Measurements from ENCODE around the gene LDAF1. TPM values are rescaled to one million over a fixed set of nuclear protein-coding genes. Genes with fewer than 3 reads are reported as not detected.
"Not testable (repeated sequence)": the region's sequence is repeated elsewhere in the genome, so short reads cannot be mapped to it uniquely, and the experiment has no call there.

Gene LDAF1
- total RNA-seq, 1 donor from 2014 or later, result 29.7 TPM

- intact Hi-C loops (cut with DNase I), result loop anchor here (10.0 kb wide), 1 partner anchor 108 kb away; no protein-coding TSS in a partner anchor
- ATAC-seq, result no peak
- no peak for DNase-seq (ENCODE audit: low spot score)
Observed at GRCh38 chr16:21186326-21186691, 27.8 kb downstream of the LDAF1 start.

DNA sequence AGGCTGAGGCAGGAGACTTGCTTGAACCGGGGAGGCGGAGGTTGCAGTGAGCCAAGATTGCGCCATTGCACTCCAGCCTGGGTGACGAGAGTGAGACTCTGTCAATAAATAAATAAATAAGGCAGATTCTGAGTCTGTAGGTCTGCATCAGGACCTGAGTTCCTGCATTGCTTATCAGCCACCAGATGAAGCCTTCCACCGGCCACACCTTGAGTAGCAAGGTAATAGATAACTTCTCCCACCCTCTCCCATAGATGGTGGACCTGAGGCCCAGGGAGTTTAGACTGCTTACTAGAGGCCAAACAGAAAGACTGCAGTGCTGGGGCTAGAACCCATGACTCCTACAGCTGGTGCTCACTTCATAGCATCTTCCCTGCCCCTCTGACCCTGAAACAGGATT is 30.8 kb downstream of the LDAF1 start:
- intact Hi-C loops (cut with DNase I), result loop anchor here (10.0 kb wide), 1 partner anchor 105 kb away; no protein-coding TSS in a partner anchor
- DNase-seq (ENCODE audit: low spot score) (no peak), ATAC-seq (no peak)

DNA sequence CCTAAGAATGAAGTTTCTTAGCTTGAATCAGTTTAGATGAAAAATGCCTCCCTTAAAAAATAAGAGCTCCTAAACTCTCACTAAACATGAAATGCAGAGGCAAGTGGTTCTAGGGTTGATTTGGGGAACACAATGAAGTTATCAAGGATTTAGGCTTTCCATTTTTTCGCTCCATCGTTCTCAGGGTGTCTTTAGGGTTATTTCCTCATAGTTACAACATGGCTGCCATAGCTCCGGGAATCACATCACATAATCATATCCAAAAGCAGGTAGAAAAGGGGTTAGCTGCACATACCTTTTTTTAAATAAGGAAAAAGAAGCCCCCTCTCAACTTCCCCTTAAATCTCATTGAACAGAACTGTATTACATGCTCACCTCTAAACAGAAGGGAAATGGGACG is 31.5 kb downstream of the LDAF1 start:
- intact Hi-C loops (cut with DNase I), result no loop called here
- DNase-seq (ENCODE audit: low spot score) (no peak), ATAC-seq (no peak)

DNA sequence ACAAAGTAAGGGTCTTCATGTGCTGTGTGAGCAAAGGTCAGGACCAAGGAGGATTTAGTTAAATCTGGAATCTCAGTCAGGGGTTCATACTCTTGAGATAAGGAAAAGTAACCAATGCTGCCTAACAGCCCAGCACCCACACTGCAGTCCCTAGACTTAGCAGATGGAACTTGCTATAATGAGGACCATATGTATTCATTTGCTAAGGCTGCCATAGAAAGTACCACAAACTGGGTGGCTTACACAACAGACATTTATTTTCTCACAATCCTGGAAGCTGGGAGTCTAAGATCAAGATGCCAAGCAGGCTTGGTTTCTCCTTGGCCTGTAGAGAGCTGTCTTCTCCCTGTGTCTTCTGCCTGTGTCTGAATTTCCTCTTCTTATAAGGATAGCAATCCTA is 32.1 kb downstream of the LDAF1 start:
- intact Hi-C loops (cut with DNase I), result no loop called here
- DNase-seq (ENCODE audit: low spot score) (no peak), ATAC-seq (no peak)

- ATAC-seq, result no peak
- DNase-seq (ENCODE audit: low spot score), result no peak
- intact Hi-C loops (cut with DNase I), result no loop called here
Observed at GRCh38 chr16:21192991-21193390, 34.5 kb downstream of the LDAF1 start.

DNA sequence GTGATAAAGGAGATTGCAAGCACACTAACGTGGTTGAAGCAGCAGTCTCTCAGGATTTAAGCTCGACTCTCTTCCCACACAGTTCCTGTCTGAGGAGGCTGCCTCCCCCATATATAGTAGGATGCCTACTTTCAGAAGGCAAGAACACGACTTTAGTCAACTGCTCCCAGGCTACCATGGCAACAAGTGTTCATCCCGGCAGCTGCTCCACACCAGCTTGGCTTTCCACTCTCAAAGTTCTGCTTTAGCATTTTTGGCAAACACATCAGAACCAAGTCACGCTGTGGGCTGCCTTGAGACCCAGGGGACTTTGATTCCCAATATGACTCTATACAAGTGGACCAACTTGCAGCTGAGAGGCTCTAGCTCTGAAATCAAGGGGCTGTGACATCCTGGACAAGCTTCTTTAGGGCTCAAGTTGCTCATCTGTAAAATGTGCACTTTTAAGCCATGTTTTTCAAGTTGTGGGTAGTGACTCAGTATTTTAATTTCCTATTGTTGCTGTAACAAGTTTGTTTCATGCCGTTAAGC is 36.4 kb downstream of the LDAF1 start:
- ATAC-seq, result no peak
- DNase-seq (ENCODE audit: low spot score), result no peak
- intact Hi-C loops (cut with DNase I), result no loop called here

- intact Hi-C loops (cut with DNase I); DNase-seq (ENCODE audit: low spot score); ATAC-seq: not testable (repeated sequence)
Observed at GRCh38 chr16:21195330-21195729, 36.9 kb downstream of the LDAF1 start.

- intact Hi-C loops (cut with DNase I), result no loop called here
- ATAC-seq, result no peak
- DNase-seq (ENCODE audit: low spot score), result no peak
Observed at GRCh38 chr16:21197112-21197511, 38.6 kb downstream of the LDAF1 start.

DNA sequence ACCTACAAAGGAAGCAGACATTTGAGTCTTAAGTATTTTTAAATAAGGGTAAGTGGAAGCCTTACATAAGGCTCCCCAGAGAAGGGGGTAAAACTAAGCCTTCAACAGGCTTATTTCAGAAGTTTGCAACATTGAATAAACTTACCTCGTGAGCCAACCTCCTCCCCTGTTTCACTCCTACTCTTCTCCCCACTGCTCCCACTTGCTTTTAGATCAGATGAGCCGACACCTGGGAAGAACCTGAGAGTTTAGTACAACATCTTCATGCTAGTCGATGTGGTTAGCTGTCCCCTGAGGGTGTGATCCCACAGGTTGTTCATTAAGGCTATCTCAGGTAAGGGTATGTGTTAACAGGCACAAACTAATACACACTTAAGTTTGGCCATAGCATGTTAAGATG is 39.1 kb downstream of the LDAF1 start:
- ATAC-seq, result no peak
- no peak for DNase-seq (ENCODE audit: low spot score)

DNA sequence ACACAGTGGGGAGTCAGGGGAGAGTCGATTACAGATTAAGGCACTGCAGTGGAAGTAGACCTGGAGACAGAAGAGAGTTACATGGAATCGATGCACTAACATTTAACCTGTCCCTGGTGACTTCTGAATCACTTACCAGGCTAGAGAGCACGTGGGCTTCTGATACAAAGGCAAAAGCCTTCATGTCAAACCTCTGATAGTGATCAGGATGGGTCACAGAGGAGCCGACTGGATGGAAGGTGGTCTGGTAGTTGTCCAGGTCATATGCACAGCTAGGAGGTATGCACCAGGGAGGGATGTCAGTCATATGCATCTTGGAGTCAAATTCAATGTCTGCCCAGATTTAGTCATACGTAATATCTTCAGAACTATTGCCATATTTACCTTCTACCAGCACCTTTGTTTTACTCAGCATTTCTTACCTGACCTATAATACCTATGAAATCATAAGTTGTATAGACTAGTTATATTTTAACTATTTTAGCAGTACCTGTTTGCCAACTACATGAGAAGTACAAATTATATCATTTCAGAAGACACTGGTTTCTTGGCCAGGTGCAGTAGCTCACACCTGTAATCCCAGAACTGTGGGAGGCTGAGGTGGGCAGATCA is 41.2 kb downstream of the LDAF1 start:
- intact Hi-C loops (cut with DNase I), result no loop called here
- no peak for ATAC-seq
- DNase-seq (ENCODE audit: low spot score), result no peak

More for the DNA sequence above, 39.1 kb downstream of the LDAF1 start:
- intact Hi-C loops (cut with DNase I), result no loop called here

GRCh38 chr16:21203155-21203797 is 44.8 kb downstream of the LDAF1 start:
- intact Hi-C loops (cut with DNase I), result no loop called here
- no peak for ATAC-seq
- DNase-seq (ENCODE audit: low spot score), result no peak

DNA sequence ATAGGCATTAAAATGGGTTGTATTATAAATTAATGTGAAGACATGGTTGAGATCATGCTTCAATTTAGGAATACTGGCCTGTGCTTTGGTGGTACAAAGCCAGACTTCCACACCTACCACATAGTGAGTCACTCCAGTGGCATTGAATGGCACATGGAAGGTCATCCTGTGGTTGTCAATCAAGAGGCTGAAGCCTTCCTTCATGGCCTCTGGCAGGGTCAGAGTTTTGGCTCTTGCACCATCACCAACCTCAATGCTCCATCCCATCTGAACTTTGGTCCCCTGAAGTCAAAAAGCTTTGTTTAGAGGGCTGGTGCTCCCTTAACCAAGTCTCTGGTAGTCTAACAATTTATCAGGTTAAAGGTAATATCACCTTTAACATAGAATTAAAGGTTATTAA is 46.8 kb downstream of the LDAF1 start:
- DNase-seq (ENCODE audit: low spot score), result no peak
- intact Hi-C loops (cut with DNase I), result no loop called here

DNA sequence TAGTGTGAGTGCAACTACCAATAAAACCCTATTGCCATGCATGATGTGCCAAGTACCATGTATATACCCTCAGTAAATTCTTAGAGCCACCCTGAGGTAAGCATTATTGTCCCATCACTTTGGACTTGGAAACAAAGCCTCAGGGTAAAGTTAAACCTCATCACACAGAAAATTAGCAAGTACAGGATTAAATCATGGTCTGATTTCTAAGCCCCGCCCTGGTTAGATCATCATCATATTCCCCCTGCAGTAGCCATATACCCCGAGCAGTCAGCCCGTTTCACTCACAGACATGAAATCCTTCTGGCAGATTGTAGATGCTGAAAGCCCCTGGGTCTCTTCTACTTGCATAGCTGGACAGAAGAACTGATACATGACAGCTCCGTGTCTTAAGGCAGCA is 48.1 kb downstream of the LDAF1 start:
- intact Hi-C loops (cut with DNase I), result no loop called here
- DNase-seq (ENCODE audit: low spot score), result no peak
- ATAC-seq, result no peak

More for the DNA sequence above, 46.8 kb downstream of the LDAF1 start:
- no peak for ATAC-seq

DNA sequence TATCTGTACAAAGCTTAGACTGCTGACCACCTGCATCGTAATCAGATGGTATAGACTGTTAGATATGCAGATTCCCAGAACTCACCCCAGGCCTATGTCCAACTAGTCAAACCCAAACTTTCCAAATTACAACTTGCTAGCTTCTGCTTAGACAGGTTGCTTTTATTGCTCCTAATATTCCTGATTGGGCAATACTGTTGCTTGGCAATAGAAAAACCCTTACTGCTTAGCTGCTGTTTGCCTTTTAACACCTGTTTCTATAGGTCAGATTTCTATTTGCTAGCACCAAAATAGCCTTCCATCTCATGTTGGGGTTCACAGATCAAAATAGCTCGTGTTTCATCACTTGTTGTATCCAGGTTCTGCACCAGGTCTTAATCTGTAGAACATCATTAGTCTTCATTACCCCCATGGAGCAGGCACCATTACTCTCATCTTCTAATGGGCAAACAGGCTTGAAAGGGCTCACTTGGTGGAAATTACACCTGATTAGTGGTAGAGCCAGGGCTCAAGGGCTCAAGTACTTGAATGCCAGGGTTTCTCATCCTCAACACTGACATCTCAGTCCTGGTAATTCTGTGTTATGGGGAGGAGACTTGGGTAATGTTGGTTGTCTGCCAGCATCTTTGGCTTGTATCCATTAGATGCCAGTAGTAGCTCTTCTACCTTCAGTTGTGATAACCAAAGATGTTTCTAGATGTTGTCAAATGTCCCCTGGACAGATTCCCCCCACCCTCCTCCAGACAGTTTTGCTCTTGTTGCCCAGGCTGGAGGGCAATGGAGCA is 50.2 kb downstream of the LDAF1 start:
- DNase-seq (ENCODE audit: low spot score) (no peak), ATAC-seq (no peak)
- intact Hi-C loops (cut with DNase I), result no loop called here

- intact Hi-C loops (cut with DNase I), result no loop called here
- no peak for ATAC-seq
- no peak for DNase-seq (ENCODE audit: low spot score)
Observed at GRCh38 chr16:21211486-21211885, 53.0 kb downstream of the LDAF1 start, which contains the start of gene ZP2. TSS of gene ZP2 (minus strand) at chr16:21211574. CDS start at chr16:21211547, 27 bp downstream.

GRCh38 chr16:21214086-21214485 is 55.6 kb downstream of the LDAF1 start:
- DNase-seq (ENCODE audit: low spot score), result no peak
- no peak for ATAC-seq
- intact Hi-C loops (cut with DNase I), result no loop called here

DNA sequence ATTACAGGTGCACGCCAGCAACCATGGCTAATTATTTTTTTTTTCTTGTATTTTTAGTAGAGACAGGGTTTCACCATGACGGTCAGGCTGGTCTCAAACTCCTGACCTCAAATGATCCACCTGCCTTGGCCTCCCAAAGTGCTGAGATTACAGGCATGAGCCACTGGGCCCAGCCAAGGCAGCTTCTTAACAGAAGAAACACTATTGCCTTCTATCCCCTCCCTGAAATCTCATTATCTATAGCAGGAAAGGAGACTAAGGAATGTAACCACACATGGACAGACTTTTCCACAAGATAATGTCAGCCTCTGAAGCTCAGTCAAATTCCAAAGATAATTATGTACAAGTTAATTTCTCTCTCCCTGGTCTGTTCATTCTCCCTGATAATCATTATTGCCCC is 58.6 kb downstream of the LDAF1 start:
- intact Hi-C loops (cut with DNase I), result no loop called here
- ATAC-seq (no peak), DNase-seq (ENCODE audit: low spot score) (no peak)

DNA sequence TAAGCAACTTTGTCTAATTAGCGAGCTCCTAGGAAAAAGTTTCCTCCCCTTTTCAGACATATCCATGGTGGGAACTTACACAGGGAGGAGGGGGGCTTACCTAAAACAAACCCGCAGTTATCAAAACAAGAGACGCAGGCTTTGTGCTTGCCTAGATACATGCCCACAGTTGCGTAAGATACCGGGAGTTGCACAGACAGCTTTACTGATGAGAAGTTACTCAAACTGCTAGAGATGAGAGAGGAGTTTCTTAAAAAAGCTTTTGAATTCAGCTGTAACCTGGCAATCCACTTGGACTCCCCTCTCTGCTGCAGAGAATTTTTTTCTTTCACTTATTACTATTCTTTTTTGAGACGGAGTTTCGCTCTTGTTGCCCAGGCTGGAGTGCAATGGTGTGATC is 59.7 kb downstream of the LDAF1 start:
- no peak for ATAC-seq
- no peak for DNase-seq (ENCODE audit: low spot score)
- intact Hi-C loops (cut with DNase I), result no loop called here

- ATAC-seq (no peak), DNase-seq (ENCODE audit: low spot score) (no peak)
- intact Hi-C loops (cut with DNase I), result no loop called here
Observed at GRCh38 chr16:21219551-21219950, 61.1 kb downstream of the LDAF1 start.
